ENCODE measurements around the gene BLCAP. TPM values are rescaled to one million over a fixed set of nuclear protein-coding genes. Genes with fewer than 3 reads are reported as not detected.

The BLCAP gene
- total RNA-seq, 1 experiment from 2014 or later, result 29.1 TPM

DNA sequence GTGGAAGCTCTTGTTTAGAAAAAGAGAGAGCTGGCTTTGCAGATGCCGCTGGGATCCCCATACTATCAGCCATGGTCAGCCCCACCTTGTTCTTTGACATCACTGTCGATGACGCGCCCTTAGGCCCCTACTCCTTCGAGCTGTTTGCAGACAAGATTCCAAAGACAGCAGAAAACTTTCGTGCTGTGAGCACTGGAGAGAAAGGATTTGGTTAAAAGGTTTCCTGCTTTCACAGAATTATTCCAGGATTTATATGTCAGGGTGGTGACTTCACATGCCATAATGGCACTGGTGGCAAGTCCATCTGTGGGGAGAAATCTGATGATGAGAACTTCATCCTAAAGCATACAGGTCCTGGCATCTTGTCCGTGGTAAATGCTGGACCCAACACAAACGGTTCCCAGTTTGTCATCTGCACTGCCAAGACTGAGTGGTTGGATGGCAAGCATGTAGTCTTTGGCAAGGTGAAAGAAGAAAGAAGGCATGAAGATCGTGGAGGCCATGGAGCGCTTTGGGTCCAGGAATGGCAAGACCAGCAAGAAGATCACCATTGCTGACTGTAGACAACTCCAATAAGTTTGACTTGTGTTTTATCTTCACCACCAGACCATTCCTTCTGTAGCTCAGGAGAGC, 2.4 kb upstream of the BLCAP start:
- no peak for DNase-seq (ENCODE audit: low read depth)

DNA sequence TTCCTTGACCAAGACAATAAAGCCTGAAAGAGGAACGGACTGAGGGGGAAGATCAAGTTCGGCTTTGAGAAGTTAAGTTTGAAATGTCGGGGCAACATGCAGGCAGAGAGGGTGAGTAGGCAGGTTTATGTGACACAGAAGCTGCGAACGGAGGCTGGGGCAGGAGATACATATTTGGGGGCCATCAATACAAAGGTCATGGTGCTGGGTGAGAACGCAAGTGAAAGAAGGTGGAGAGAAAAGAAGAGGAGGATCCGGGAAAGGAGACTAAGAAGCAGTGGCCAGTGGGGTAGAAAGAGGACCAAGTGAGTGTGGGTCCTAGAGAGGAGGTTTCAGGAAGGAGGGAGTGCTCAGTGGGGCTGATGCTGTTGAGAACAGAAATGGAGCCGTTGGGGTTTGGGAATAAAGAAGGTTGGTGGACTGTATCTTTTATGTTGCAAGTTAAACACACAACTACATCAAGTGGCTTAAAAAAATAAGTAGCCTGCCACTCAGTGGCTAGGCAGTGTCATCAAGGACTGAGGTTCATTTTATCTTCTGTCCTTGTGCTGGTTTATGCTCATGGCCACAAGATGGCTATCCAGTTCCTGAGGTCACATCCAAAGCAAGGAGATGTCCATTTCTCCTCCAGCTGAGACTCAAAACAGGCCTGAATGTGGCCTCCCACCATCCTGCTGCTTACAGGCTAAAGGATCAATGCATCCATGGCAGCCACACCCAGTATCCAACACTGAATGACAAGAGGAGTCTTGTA, 1.7 kb upstream of the BLCAP start:
- DNase-seq (ENCODE audit: low read depth), result no peak

DNA sequence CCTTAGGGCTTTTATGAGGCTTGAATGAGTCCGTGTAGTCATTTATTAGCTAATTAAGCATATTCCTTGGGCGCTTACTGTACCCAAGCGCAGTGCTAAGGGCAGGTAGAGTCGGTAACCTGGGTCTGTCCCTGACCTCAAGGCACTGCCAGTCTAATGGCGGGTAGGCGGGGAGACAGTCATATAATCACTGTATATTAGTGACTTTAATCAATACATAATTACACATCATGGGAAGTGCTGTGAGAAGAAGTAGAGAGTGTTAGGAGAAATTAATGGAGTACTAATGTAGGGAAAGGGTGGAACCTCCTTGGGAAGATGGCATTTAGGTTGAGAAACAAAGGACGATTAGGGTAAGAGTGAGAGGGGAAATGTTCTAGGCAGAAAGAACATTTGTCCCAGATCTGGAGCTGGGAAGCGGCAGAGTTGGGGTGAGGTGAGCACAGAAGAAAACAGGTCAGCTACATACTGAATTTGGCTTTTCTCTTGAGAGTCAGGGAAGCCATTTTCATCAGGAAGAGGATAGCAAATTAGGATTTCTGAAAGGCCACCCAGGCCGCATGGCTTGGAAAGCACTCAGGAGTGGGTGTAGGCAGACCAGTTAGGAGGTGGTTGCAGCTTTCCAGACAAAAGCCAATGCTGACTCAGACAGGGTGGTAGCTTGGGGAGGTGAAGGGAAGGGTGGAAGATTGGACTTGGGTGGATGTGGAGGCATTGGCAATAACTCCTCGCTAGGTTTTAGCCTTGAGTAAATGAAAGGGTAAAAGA, 954 bp upstream of the BLCAP start:
- no peak for DNase-seq (ENCODE audit: low read depth)

DNA sequence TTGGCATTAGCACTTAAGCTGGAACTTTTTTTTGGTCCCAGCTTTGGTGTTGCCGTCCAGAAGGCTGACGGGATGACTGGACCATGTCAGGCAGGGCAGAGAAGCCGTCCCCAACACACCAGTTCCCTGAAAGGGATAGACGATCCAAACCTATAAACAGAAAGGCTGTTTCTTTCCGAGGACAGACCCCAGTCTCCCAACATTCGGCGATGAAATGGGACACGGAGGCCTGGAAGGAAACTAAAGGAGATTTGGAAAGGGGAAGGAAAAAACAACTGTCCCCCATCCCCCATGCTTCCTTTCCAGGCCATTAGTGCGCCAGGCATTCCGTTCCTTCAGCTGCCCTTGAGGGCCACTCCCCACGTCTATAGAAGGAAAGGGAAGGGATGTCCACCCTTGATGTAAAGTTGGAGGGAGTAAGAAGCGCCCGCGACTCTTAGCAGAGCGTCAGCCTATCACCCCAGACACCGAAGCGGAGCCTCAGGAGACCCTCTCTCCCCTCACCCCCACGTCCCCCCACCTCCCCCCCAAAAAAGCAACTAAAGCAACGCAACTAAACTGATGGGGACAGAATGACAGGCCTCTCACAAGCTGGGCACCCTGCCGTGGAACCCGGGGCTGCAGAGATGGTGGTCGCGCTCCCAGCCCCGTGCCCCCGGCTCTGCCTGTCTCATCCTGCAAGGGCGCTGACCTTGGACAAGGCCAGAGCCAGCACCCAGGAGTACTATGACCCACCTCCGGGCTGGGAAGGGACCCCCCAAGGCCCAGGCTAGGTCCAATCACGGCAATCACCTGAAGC, 638 bp downstream of the BLCAP start:
- peak; percentile 37 for DNase-seq (ENCODE audit: low read depth)

DNA sequence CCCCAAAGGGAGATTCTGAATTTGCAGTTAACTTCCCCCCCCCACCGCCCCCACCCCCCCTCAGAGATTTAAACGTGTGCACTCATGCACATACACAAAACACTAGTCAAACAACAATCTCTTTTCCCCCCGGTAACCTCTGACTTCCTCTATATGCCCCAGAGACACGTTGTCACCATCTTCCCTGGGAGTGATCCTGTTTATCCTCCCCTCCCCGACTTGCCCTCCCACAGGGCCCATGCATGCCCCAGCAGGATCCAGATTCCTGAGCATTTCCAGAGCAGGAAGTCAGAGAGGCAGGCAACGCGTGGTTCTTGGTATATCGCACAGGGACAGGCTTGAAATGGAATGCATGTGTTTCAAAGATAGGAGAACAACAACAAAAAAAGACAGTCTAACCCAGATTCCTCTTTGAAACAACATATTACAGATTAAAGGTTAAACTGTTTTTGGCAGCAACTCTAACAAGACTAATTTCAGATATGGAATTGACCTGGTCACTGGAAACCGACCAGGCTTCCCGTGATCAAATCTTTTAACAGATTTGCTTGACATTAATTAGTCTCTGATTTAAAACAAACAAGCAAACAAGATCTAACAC, 1.3 kb downstream of the BLCAP start:
- peak; percentile 62 for DNase-seq (ENCODE audit: low read depth)

DNA sequence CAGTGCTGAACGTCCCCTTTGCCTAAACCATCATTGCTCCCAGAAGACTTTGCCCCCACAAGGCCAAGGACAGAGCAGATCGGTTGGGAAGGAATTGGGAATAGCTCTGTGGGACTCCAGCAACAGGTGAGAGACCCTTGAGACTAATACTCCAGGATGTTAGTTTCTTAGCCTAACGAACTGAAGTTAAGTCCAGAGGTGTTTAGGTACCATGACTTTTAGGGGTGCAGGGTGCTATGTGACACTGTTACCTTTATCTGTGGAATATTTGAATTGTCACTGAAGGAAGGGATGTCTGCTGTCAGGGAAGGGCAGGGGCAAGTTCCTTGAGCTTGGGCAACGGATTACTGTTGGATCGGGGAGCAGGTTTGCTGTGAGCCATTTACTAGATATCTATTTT, 1.9 kb downstream of the BLCAP start:
- no peak for DNase-seq (ENCODE audit: low read depth)

DNA sequence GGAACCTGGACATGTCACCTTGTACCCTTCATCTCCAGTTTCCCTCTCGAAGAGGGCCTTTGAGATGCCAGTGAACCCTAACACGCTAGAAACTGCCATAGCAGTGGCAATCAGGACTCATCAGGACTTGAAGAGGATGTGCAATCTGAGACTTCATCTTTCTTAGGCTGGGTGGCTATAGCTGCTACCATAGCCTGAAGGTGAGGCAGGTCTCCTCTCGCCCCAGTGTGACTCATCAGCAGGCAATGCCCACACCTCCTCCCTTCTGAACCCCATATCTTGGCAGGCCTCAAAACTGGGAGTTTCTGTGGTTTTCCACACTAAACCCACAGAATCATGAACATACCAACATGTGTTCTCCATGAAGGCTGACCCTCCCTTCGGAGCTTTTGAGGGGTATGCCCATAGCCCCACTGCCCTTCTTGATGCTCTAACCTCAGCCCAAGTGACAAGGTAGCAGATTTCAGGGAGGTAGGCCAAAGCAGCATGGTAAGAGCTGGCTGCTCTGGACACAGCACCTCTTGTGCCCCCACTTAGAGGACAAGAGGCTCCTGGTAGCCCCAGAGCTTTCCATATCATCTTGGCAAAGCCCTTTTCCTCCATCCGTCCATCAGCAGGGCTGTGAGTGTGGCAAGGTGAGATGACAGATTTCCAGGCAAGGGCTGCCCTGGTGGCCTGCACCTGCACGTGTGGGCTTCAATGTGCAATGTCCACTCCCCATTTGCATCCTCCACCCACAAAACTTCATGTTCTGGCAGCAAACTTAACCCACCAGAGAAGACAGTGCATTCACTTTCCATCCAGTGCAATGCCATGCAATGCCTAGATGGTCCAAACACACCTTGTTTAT, 2.6 kb downstream of the BLCAP start:
- DNase-seq (ENCODE audit: low read depth), result peak; percentile 60

DNA sequence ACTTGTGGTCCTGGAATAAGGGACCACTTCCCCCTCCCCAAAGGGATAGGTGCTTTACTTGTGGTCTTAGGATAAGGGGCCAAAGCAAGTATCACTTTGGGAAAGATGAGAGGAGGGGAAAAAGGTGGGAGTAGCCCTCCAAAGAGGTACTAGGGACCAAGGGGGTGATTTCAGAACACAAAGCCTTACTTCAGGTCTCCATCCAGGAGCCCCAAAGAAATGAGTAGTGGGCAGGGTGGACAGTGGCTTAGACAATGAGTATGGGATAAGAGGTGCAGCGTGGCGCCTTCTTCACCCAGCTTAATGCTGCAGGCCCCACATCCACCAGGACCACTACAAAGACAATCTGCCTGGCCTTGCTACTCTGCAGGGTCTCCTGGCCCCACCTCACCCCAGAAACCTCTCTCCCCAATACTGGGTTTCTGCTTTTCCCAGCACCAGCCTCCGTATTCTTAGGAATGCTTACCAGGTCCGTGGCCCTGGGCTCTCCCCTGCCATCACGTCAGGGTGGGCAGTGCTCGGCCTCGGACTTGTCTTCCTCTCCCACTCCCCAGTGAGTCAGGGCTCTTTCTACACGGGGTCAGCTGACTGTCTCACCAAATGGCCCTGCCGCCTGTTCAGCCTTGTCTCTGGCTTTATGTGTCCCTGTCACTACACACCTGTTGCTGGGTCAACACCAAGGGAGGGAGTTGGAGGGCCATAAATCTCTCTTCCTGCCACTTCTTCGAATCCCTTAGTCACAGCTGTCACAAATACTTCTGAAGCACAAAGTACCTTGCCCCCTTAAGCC, 3.6 kb downstream of the BLCAP start:
- DNase-seq (ENCODE audit: low read depth), result no peak

DNA sequence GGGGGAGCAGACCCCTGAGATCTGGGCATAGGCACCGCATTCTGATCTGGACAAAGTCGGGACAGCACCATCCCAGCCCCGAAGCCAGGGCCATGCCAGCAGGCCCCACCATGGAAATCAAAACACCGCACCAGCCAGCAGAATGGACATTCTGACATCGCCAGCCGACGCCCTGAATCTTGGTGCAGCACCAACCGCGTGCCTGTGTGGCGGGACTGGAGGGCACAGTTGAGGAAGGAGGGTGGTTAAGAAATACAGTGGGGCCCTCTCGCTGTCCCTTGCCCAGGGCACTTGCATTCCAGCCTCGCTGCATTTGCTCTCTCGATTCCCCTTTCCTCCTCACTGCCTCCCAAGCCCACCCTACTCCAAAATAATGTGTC, 4.7 kb downstream of the BLCAP start:
- no peak for DNase-seq (ENCODE audit: low read depth)

DNA sequence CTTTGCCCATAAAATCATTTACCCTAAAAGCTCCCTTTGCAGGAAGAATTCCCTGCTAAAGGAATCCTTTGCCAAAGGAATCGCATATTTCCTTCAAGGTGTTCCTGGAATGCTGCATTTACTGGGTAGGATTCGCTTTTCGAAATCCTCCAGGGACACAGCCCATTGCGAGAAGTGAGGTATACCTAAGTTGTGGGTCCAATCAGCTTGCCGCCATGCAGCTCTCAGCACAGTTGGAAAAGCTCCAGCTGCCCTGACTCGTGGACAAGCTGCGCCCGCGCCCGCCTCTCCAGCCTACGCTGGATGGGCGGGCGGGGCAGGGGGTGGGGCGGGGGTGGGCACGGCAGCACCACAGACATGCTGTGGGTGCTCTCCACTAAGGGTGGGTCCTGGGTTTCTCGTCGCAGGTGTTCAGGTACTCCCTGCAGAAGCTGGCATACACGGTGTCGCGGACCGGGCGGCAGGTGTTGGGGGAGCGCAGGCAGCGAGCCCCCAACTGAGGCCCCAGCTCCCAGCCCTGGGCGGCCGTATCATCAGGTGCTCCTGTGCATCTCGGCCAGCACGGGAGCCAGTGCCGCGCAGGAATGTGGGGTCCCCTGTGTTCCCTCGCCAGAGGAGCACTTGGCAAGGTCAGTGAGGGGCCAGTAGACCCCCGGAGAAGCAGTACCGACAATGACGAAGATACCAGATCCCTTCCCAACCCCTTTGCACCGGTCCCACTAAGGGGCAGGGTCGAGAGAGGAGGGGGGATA, 5.2 kb downstream of the BLCAP start:
- no peak for DNase-seq (ENCODE audit: low read depth)

DNA sequence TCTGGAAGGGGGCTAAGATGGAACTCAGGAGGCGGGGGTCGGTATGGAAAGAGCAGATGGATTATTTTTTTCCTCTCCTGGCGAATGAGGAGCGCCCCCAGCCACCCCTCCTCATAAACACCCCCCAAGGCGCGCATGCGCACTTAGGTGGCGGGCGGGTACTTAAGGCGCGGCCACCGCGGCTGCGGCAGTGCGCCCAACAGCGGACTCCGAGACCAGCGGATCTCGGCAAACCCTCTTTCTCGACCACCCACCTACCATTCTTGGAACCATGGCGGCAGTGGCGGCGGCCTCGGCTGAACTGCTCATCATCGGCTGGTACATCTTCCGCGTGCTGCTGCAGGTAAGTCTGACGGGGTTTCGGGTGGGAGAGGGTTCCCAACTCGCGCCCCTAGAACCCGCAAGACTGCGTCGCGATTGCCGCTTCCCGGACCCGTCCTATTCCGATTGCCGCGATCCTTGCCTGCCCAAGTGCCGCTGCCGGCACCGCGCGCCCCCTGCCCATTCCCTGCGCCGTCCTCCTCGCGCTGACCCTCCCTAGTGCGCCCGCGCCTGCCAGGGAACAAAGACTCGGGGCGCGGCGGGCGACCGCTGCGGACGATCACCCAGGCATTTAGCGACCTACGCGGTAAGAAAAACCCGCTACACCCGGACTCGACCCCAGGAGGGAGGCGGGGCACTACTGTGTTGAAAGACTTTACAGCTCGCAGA, 6.5 kb downstream of the BLCAP start, which contains the start of gene NNAT:
Gene NNAT (plus strand): TSS at position 190 of the 711 bp plus-strand sequence. CDS start 82 bp downstream, at position 272.
- DNase-seq (ENCODE audit: low read depth), result no peak

DNA sequence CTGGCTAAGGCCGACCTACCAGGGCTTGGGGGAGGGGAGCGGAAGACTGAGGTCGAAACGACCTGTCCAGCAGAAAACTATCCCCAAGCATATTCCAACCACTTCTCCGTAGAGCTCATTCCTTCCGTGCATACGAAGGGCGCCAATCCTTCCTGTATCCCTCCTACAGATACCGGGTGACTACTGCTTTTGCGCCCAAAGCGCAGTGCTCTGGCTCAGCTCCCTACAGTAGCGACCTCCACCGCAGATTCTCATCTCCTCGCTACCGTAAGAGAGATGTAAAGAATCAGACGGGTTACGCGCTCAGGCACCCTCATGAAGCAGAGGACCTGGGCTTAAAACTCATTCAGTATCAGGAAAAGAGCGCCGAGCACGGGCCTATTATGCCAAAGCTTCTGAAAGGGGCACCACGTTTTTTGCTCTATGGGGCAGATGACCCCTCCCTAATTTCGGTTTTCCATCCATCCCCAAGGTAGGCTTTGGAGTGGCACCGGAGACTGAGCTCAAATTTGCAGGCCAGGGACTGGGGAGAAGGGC, 7.2 kb downstream of the BLCAP start:
- DNase-seq (ENCODE audit: low read depth), result no peak

DNA sequence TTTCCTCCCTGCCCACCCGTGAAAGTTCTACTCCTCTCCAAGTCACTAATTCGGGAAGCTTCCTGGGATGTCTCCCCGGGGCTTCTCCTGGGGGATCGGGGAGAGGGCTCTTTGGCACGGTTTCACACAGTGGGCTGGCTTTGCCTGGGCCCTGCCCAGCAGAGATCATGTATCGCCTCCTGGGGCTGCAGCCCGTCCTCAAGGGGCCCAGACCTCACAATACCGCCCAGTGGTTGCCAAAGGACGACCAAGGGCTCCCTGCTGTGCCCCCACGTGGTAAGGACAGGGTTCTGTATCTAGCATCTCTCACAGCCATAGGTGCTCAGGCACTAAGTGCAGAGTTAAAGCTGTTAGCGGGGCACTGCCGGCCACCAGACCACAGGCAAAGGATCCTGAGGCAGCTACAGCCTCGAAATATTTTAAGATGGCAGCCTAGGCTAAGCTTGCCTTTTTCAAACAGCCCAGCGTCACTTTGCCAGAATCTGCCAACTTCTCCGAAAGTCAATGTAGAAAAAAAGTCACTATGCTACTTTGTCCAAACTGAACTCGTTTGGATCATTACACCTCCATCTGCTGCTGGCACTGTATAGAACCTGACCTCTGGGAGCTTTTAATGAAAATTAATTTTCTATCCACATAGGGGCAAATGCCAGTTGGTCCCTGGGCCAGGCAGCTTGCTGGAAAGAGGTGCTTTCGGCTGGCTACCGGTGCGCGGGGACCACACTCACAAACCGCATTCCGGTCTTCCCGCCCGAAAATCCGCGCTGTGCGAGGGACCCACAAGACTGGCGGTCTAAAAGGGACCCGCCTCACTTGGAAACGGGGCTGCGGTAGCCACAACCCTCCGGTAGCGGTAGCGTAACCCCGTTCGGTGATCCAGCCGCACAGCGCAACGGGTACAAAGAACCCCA, 7.9 kb downstream of the BLCAP start:
- no peak for DNase-seq (ENCODE audit: low read depth)

DNA sequence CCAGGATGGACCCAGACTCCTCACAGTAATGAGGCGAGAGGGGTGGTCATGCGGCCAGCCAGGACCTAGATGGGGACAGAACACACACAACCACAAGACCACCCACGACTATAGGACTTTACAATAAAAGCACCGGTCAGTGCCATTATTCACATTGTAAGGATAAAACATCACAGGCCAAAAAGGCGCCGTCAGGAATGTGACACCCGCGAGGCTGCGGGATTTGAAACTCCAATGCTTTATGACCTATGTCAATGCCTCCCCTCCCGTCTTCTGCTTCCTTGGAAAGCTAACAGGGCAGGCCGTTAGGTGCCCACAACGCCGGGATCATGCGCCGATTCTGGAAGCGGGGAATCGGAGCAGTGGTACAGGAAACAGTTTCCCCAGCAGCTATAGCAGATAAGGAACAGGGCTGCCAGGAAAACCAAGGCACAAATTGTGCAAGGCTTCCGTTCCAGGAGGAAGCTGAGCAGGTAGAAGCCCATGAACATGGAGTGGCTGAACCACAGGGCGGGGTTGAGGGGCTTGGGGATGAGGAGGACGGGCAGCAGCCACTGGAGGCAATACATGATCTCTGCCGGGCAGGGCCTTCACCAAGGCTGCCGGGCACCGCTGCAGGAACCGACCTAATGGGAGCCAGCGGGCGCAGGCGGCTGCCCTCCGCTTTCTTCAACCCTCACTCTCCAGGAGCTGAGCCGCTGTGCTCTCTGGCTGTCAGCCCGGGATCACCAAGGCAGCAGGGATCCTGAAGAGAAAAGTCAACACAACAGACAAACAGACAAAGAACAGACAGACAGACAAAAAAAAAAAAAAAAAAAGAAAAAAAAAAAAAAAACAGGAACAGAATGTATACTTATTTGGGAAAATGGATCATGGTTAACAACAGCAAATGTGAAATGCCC, 8.8 kb downstream of the BLCAP start:
- DNase-seq (ENCODE audit: low read depth), result no peak

DNA sequence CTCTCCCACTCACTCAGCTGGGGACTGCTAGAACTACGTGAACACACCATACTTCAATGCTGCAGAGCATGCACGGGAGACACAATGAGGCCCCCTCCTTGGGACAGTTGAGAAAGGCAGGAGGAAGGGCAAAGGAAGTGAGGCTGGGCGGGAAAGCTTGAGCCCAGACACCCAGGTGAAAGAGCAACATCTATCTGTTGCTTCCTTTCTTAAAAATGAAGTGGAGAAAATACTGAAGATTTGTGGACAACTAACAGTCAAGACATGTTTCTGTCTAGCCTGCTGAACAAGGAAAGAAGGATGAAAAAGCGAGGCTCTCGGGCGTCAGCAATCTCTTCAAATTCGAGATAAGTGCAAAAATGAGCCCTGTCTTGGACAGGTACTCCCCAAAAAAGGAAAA, 9.6 kb downstream of the BLCAP start:
- DNase-seq (ENCODE audit: low read depth), result no peak

Measured in Daoy (cell line).